Stimulated activated CD8-positive, alpha-beta memory T cell treated with anti-CD3 and anti-CD28 coated beads, Interleukin-7, amount 100 ng/mL, for 48 hours (primary cell): ENCODE data around the gene SPOCD1.

ENCODE experiments used
- DNase-seq, 2 donors: peaks; one replicate each; pipeline ENCODE4 v3.0.0-alpha.2; 2020; ENCODE audit warnings: low read depth in 1 of 2; ENCODE audit errors: extremely low read depth in 1 of 2

Gene SPOCD1

GRCh38 chr1:31788138-31788824, 27.5 kb downstream of the SPOCD1 start:
- peak; percentile 76 to 87 for DNase-seq

GRCh38 chr1:31787786-31788137, 28.1 kb downstream of the SPOCD1 start:
- no peak for DNase-seq

GRCh38 chr1:31787261-31787660, 28.6 kb downstream of the SPOCD1 start:
- DNase-seq = no peak

GRCh38 chr1:31786366-31787060, 29.3 kb downstream of the SPOCD1 start:
- DNase-seq = no peak

GRCh38 chr1:31785947-31786290, 29.9 kb downstream of the SPOCD1 start:
- DNase-seq = no peak

GRCh38 chr1:31785020-31785946, 30.5 kb downstream of the SPOCD1 start:
- no peak for DNase-seq

GRCh38 chr1:31784356-31785019, 31.3 kb downstream of the SPOCD1 start:
- DNase-seq = no peak

- DNase-seq = no peak
Measured at GRCh38 chr1:31783846-31784245, 32.0 kb downstream of the SPOCD1 start.

GRCh38 chr1:31782421-31783410, 33.1 kb downstream of the SPOCD1 start:
- no peak for DNase-seq

GRCh38 chr1:31781756-31782371, 34.0 kb downstream of the SPOCD1 start:
- no peak for DNase-seq

GRCh38 chr1:31781138-31781755, 34.6 kb downstream of the SPOCD1 start:
- no peak for DNase-seq

GRCh38 chr1:31780632-31781031, 35.2 kb downstream of the SPOCD1 start:
- no peak for DNase-seq

GRCh38 chr1:31779687-31780086, 36.1 kb downstream of the SPOCD1 start:
- no peak for DNase-seq

- DNase-seq = no peak
Measured at GRCh38 chr1:31778763-31779488, 36.9 kb downstream of the SPOCD1 start.

GRCh38 chr1:31776516-31776915, 39.3 kb downstream of the SPOCD1 start:
- DNase-seq = no peak

GRCh38 chr1:31776032-31776431, 39.8 kb downstream of the SPOCD1 start:
- DNase-seq = no peak

- DNase-seq = no peak
Measured at GRCh38 chr1:31775210-31775999, 40.4 kb downstream of the SPOCD1 start.

GRCh38 chr1:31774495-31774894, 41.3 kb downstream of the SPOCD1 start:
- no peak for DNase-seq
